ENCODE measurements around the gene DDR2. TPM values are rescaled to one million over a fixed set of nuclear protein-coding genes. Genes with fewer than 3 reads are reported as not detected.

Gene DDR2
- total RNA-seq, 1 donor: 289 TPM

GRCh38 chr1:162716552-162716951, 84.3 kb downstream of the DDR2 start:
- no peak for TF ChIP-seq CTCF (IDR thresholded peaks at IDR 0.05; ENCODE audit: insufficient read depth, low read depth, low read length)
- no peak for DNase-seq (ENCODE audit: low read depth)
- H3K4me3 ChIP-seq (ENCODE audit: low read depth, low read length): no peak overlapping the region

- no peak overlapping the region for H3K4me3 ChIP-seq (ENCODE audit: low read depth, low read length)
- DNase-seq (ENCODE audit: low read depth): no peak
- no peak for TF ChIP-seq CTCF (IDR thresholded peaks at IDR 0.05; ENCODE audit: insufficient read depth, low read depth, low read length)
These were observed 85.4 kb downstream of the DDR2 start for GRCh38 chr1:162717548-162718184.

GRCh38 chr1:162719678-162720077, 87.4 kb downstream of the DDR2 start:
- no peak overlapping the region for H3K4me3 ChIP-seq (ENCODE audit: low read depth, low read length)
- TF ChIP-seq CTCF (IDR thresholded peaks at IDR 0.05; ENCODE audit: insufficient read depth, low read depth, low read length): no peak
- DNase-seq (ENCODE audit: low read depth): no peak

GRCh38 chr1:162720996-162721395, 88.7 kb downstream of the DDR2 start:
- no peak overlapping the region for H3K4me3 ChIP-seq (ENCODE audit: low read depth, low read length)
- no peak for DNase-seq (ENCODE audit: low read depth)
- no peak for TF ChIP-seq CTCF (IDR thresholded peaks at IDR 0.05; ENCODE audit: insufficient read depth, low read depth, low read length)

GRCh38 chr1:162721471-162721870, 89.2 kb downstream of the DDR2 start:
- no peak for DNase-seq (ENCODE audit: low read depth)
- no peak for TF ChIP-seq CTCF (IDR thresholded peaks at IDR 0.05; ENCODE audit: insufficient read depth, low read depth, low read length)
- no peak overlapping the region for H3K4me3 ChIP-seq (ENCODE audit: low read depth, low read length)

GRCh38 chr1:162722036-162722435, 89.8 kb downstream of the DDR2 start:
- no peak overlapping the region for H3K4me3 ChIP-seq (ENCODE audit: low read depth, low read length)
- no peak for TF ChIP-seq CTCF (IDR thresholded peaks at IDR 0.05; ENCODE audit: insufficient read depth, low read depth, low read length)
- DNase-seq (ENCODE audit: low read depth): no peak

GRCh38 chr1:162724583-162725120, 92.4 kb downstream of the DDR2 start:
- DNase-seq (ENCODE audit: low read depth): no peak
- TF ChIP-seq CTCF (IDR thresholded peaks at IDR 0.05; ENCODE audit: insufficient read depth, low read depth, low read length): no peak
- no peak overlapping the region for H3K4me3 ChIP-seq (ENCODE audit: low read depth, low read length)
